T-helper 2 cell treated with Interferon-gamma antibody and Interleukin-4, amounts not matched to agents 100 ng/mL and 5 ng/mL, for 36 hours (primary cell): ENCODE measurements around the gene NUP93. TPM values are rescaled to one million over a fixed set of nuclear protein-coding genes. Genes with fewer than 3 reads are reported as not detected.

Experiments used
- intact Hi-C: fragments of 100-400 bp; cut with micrococcal nuclease; formaldehyde crosslinking; loops from one replicate; pipeline ENCODE4 v1.15.1; 2023
- total RNA-seq: library from RNA; stranded (reverse); gene quantifications from 2 replicates; pipeline ENCODE4 v1.2.3, GENCODE V29; 2022

Gene NUP93
- total RNA-seq: 97.2 and 101 TPM in 2 replicates

- intact Hi-C loops: loop anchor here (1.0 to 10.0 kb wide), 6 partner anchors 27 to 279 kb away; partner anchors contain the start of genes BBS2, HERPUD1, NLRC5 and NUDT21
Measured at GRCh38 chr16:56729735-56730662, at the start of gene NUP93. Gene NUP93, plus strand, starts transcription at chr16:56730129. Its CDS starts 18,119 bp downstream, at chr16:56748248.

- intact Hi-C loops: loop anchor here (1.0 to 5.0 kb wide), 6 partner anchors 20 to 105 kb away; partner anchors contain the start of genes MT1E and MT2A
Measured at GRCh38 chr16:56681939-56682702, 47.8 kb upstream of the NUP93 start, which contains the start of gene MT1X. Gene MT1X, plus strand, starts transcription at chr16:56682470. Its CDS starts 71 bp downstream, at chr16:56682541.

- intact Hi-C loops: loop anchor here (1.0 to 5.0 kb wide), 6 partner anchors 19 to 106 kb away; partner anchors contain the start of genes MT1E and MT2A
Measured at GRCh38 chr16:56682703-56683397, 47.1 kb upstream of the NUP93 start.

GRCh38 chr16:56683424-56684172 lies 46.3 kb upstream of the NUP93 start:
- intact Hi-C loops: loop anchor here (2.0 to 5.0 kb wide), 2 partner anchors 25 to 41 kb away; no protein-coding TSS in a partner anchor

GRCh38 chr16:56684256-56684925 lies 45.5 kb upstream of the NUP93 start:
- intact Hi-C loops: loop anchor here (5.0 kb wide), 1 partner anchor 42 kb away; no protein-coding TSS in a partner anchor

- intact Hi-C loops: loop anchor here (5.0 kb wide), 1 partner anchor 43 kb away; no protein-coding TSS in a partner anchor
Measured at GRCh38 chr16:56684926-56685590, 44.9 kb upstream of the NUP93 start.

GRCh38 chr16:56686758-56687157 lies 43.2 kb upstream of the NUP93 start:
- intact Hi-C loops: no loop called here

- intact Hi-C loops: no loop called here
Measured at GRCh38 chr16:56688762-56689161, 41.2 kb upstream of the NUP93 start.

GRCh38 chr16:56689171-56689570 lies 40.8 kb upstream of the NUP93 start:
- intact Hi-C loops: no loop called here

GRCh38 chr16:56690420-56691122 lies 39.4 kb upstream of the NUP93 start:
- intact Hi-C loops: no loop called here

GRCh38 chr16:56691885-56692284 lies 38.0 kb upstream of the NUP93 start:
- intact Hi-C loops: no loop called here

- intact Hi-C loops: no loop called here
Measured at GRCh38 chr16:56695246-56695645, 34.7 kb upstream of the NUP93 start.

GRCh38 chr16:56697456-56698155 lies 32.3 kb upstream of the NUP93 start:
- intact Hi-C loops: no loop called here

GRCh38 chr16:56700195-56700594 lies 29.7 kb upstream of the NUP93 start:
- intact Hi-C loops: no loop called here

- intact Hi-C loops: no loop called here
Measured at GRCh38 chr16:56700631-56701030, 29.3 kb upstream of the NUP93 start.

GRCh38 chr16:56701534-56701933 lies 28.4 kb upstream of the NUP93 start:
- intact Hi-C loops: no loop called here

- intact Hi-C loops: loop anchor here (1.0 to 2.0 kb wide), 6 partner anchors 21 to 347 kb away; partner anchors contain the start of genes MT1X and NUP93
Measured at GRCh38 chr16:56702836-56703235, 27.1 kb upstream of the NUP93 start.
